GM18861 (cell line): ENCODE data around the gene BASP1.
"Not testable (repeated sequence)": the region's sequence is repeated elsewhere in the genome, so short reads cannot be mapped to it uniquely, and the experiment has no call there.

Experiments
- ATAC-seq: cut with Tn5 transposase; IDR thresholded peaks from one replicate; pipeline ENCODE4 v1.9.1; 2021; ENCODE audit not compliant: unreplicated experiment

BASP1 gene

GRCh38 chr5:17249029-17249634 lies 31.7 kb downstream of the BASP1 start:
- ATAC-seq, result no peak

DNA sequence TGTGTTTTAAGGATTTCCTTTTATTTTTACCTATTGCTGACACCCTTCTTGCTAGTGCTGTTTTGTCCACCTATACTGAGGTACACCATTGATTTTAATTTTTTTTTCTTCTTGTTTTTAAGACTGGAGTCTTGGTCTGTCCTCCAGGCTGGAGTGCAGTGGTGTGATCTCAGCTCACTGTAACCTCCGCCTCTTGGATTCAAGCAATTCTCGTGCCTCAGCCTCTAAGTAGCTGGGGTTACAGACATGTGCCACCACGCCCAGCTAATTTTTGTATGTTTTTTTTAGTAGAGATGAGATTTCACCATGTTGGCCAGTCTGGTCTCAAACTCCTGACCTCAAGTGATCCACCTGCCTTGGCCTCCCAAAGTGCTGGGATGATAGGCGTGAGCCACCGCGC lies 32.4 kb downstream of the BASP1 start:
- ATAC-seq, result not testable (repeated sequence)

DNA sequence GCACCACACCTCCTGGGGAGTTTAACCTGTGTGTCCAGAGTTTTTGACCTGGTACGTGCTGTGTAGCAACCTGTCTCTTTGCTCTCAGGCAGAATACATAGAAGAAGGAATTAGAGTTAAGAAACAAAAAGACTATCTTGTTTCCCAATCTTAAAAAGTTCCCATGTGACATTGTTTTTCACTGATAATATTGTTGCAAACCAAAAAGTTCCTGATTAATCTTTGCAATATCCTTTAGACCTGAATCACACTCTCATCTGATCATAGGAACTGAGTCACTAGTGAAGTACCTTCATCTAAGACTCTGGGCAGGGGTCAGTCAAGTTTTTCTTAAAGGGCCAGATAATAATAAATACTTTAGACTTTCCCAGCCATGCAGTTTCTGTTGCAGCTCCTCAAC lies 35.1 kb downstream of the BASP1 start:
- no peak for ATAC-seq

GRCh38 chr5:17255471-17256021 lies 38.1 kb downstream of the BASP1 start:
- peak; percentile 53 for ATAC-seq

- no peak for ATAC-seq
Observed at GRCh38 chr5:17256171-17256570, 38.7 kb downstream of the BASP1 start.

GRCh38 chr5:17256839-17257238 lies 39.4 kb downstream of the BASP1 start:
- no peak for ATAC-seq

- peak; percentile 65 for ATAC-seq
Observed at GRCh38 chr5:17257705-17258273, 40.4 kb downstream of the BASP1 start.

DNA sequence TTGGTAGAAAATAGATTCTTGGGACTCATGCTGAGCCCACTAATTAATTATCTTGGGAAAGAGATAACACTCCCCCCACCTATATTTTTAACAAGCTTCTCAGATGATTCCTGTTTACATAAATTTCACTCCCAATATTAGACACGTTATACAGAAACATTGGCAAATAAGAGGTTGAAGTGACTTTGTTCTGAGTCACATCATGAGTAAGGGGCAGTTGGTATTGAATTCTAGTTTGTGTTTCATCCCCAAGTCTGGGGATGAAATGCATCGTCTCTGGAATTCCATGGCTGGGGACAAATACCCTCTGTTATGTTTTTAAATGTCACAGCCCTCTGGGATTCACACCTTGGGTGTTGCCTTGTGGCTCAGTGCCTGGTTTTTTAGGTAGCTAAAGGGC lies 41.0 kb downstream of the BASP1 start:
- ATAC-seq, result no peak

- not testable (repeated sequence) for ATAC-seq
Observed at GRCh38 chr5:17259012-17259411, 41.6 kb downstream of the BASP1 start.

GRCh38 chr5:17259630-17260257 lies 42.3 kb downstream of the BASP1 start:
- no peak for ATAC-seq

DNA sequence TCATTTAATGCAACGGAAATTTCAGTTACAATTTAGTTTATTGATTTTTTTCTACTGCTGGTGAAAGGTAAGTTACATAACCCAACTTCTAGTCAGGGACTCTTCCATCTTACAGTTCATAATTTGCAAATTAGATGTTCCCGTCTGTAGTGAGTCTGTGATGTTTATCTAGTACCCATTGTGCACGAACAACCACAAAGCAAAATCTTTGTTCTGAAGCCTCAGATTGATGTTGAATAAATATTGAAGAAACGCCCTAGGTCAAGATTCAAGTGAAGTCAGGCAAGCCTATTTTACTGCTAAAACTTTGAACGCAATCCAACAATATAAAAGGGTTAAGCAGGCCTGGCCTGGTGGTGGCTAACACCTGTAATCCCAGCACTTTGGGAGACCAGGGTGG lies 43.1 kb downstream of the BASP1 start:
- no peak for ATAC-seq

DNA sequence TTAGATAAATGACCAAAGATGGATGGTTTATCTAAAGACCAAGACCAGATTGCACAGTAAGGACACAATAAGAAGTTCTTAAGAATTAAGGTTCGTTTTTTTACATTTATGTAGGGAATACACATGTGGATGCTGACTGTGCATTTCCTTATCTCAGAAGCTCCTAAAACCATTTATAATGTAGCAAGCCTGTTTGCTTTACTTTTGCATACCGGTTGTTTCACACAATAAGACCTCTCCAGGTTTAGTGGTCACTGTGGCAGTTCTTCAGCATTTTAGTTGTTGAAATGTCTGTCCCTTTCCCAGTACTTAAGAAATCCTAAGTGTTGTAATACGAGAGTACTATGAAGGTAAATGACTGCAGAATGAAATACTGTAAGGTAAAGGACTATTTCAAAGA lies 43.6 kb downstream of the BASP1 start:
- ATAC-seq, result no peak

- ATAC-seq, result no peak
Observed at GRCh38 chr5:17265041-17265440, 47.6 kb downstream of the BASP1 start.

GRCh38 chr5:17267106-17267505 lies 49.7 kb downstream of the BASP1 start:
- ATAC-seq, result peak; percentile 76

DNA sequence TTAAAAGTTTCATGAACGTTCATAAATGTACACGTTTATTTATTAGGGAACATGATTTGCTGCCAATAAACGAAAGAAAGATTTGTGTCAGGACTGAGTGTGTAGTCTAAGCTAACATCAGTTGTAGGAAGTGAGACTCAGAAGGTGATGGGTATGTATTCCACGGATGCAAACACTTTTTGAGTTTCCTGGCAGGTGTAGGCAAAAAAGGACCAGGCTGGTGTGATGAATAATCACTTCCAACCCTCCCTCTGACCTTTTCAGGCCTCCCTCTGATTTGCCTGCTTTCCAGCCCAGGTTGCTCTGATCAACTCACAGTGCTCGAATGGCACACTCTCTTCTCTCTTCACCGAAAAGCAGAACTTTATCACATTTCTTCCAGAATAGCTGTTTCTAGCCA lies 51.8 kb downstream of the BASP1 start:
- peak; percentile 55 for ATAC-seq

DNA sequence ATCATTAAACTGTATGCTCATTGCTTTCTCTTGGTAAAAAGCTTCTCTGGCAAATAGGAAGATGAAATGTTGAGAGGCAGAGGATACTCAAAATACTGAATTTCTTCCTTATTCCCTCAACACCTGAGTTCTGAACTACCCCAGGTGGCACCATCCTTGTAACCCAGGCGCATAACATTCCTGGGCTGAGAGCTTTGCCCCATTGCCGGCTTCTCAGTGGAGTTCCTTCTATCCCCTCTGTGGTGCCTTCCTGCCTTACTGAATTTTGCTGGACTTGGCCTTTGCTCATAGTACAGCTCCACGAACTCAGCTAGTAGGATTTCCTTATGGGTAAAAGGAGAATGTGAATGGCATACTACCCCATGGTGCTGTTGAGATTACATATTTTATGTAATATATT lies 54.7 kb downstream of the BASP1 start:
- no peak for ATAC-seq

- ATAC-seq, result no peak
Observed at GRCh38 chr5:17275289-17276158, 58.1 kb downstream of the BASP1 start.

- peak; percentile 45 for ATAC-seq
Observed at GRCh38 chr5:17276445-17276844, 59.0 kb downstream of the BASP1 start.

- ATAC-seq, result peak; percentile 44
Observed at GRCh38 chr5:17277907-17278306, 60.5 kb downstream of the BASP1 start.

- ATAC-seq, result no peak
Observed at GRCh38 chr5:17278931-17279330, 61.5 kb downstream of the BASP1 start.

GRCh38 chr5:17279487-17279886 lies 62.1 kb downstream of the BASP1 start:
- no peak for ATAC-seq
